PFSK-1 (cell line): ENCODE results near the gene RNU5B-1.

Source experiments
- FOXP2 ChIP-seq: optimal IDR thresholded peaks from 2 replicates; pipeline ENCODE3; 2011; ENCODE audit warnings: borderline replicate concordance, control low read depth, inconsistent platforms; ENCODE audit not compliant: insufficient read depth; ENCODE audit errors: extremely low read length, extremely low read depth
- POLR2AphosphoS5 ChIP-seq: IDR thresholded peaks from 2 replicates; pipeline ENCODE4 v1.6.1; 2012; ENCODE audit warnings: low read depth, mild to moderate bottlenecking, control low read depth, low read length, moderate library complexity
- SIN3A ChIP-seq: IDR thresholded peaks from 2 replicates; pipeline ENCODE4 v1.6.1; 2012; ENCODE audit warnings: mild to moderate bottlenecking, low read length, moderate library complexity, borderline replicate concordance; ENCODE audit not compliant: insufficient read depth
- TAF1 ChIP-seq: IDR thresholded peaks from 2 replicates; pipeline ENCODE4 v1.6.1; 2012; ENCODE audit warnings: low read length, control low read depth, borderline replicate concordance; ENCODE audit not compliant: insufficient read depth
- TF ChIP-seq, protein P1 (sequence below), 2 experiments: IDR thresholded peaks; 2 replicates each; pipeline versions ENCODE4 v1.6.1 to v1.8.0; 2011 to 2012; ENCODE audit warnings: low read depth in 2 of 2, low read length in 2 of 2, control low read depth in 1 of 2, inconsistent platforms in 1 of 2, mild to moderate bottlenecking in 1 of 2, moderate library complexity in 1 of 2; ENCODE audit not compliant: insufficient read depth in 1 of 2

Gene RNU5B-1

DNA sequence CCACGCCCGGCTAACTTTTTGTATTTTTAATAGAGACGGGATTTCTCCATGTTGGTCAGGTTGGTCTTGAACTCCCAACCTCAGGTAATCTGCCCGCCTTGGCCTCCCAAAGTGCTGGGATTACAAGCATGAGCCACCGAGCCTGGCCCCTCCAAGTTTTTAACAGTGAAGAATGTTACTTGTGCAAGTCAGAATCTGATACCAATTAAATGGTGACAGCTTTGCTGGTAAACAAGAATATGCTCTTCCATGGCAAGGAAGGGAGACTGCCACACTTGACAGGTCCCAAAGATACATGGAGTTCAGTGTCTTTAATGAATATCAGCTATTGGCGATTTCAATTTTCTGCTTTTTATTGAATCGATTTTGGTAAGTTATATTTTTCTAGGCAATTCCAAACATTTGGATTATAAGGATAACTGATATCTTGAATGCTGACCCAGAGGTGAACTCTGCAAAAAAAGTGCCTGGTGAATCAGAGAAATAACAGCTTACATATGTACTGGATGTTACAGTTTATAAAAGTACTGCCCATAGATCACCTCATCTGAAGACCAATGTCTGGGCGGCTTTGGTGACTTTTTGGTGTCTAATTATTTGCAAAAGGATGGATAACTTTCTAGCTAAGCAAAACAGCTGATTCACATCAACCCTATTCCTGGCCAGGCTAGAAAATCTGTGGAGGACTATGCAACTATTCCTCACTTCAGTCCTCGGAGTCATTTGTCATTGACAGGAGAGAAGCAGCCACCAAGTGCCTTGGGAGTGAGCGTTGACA, 19.0 kb upstream of the RNU5B-1 start:
- TF ChIP-seq FOXP2 = no peak
- no peak for TF ChIP-seq TAF1
- TF ChIP-seq POLR2AphosphoS5 = no peak
- TF ChIP-seq, protein P1, sequence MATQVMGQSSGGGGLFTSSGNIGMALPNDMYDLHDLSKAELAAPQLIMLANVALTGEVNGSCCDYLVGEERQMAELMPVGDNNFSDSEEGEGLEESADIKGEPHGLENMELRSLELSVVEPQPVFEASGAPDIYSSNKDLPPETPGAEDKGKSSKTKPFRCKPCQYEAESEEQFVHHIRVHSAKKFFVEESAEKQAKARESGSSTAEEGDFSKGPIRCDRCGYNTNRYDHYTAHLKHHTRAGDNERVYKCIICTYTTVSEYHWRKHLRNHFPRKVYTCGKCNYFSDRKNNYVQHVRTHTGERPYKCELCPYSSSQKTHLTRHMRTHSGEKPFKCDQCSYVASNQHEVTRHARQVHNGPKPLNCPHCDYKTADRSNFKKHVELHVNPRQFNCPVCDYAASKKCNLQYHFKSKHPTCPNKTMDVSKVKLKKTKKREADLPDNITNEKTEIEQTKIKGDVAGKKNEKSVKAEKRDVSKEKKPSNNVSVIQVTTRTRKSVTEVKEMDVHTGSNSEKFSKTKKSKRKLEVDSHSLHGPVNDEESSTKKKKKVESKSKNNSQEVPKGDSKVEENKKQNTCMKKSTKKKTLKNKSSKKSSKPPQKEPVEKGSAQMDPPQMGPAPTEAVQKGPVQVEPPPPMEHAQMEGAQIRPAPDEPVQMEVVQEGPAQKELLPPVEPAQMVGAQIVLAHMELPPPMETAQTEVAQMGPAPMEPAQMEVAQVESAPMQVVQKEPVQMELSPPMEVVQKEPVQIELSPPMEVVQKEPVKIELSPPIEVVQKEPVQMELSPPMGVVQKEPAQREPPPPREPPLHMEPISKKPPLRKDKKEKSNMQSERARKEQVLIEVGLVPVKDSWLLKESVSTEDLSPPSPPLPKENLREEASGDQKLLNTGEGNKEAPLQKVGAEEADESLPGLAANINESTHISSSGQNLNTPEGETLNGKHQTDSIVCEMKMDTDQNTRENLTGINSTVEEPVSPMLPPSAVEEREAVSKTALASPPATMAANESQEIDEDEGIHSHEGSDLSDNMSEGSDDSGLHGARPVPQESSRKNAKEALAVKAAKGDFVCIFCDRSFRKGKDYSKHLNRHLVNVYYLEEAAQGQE (IDR thresholded peaks at IDR 0.05; ENCODE audit: insufficient read depth in 1 of 2, low read depth in 2 of 2, low read length in 2 of 2) = no peak
- no peak for TF ChIP-seq SIN3A

DNA sequence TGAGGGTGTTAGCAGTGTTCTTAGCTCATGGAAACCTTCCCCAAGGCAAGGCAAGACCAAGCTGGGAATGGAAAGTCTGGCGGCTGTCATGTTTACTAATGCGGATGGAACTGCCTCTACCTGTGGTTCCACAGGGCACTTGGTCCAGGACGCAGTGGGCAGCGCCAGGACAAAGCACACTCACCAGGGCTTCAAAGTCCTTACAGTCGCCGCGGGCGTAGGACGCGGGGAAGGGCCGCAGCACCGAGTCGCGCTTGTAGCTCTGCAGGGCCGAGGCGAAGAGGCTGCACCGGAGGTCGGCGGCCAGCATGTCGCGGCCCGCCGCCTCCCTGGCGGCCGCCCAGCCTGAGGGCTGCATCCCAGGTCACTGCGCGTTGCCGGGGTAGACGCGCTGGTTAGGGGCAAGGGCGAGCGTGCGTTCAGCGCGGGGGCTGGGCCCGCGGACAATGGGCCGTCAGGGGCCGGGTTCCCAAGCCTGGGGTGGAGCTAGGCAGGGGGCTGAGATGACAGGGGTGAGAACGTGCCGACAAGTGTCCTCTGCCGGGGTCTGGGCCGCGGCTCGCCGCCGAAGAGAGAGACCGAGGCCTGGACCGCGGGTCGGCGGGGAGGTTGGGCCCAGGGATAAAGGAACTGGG, 18.3 kb upstream of the RNU5B-1 start:
- no peak for TF ChIP-seq SIN3A
- TF ChIP-seq, protein P1 (IDR thresholded peaks at IDR 0.05; ENCODE audit: insufficient read depth in 1 of 2, low read depth in 2 of 2, low read length in 2 of 2) = no peak
- TF ChIP-seq FOXP2 = peak; percentile 11
- no peak for TF ChIP-seq POLR2AphosphoS5
- TF ChIP-seq TAF1 = no peak

GRCh38 chr15:65286704-65287519, 17.6 kb upstream of the RNU5B-1 start, which contains the start of gene PARP16:
Gene PARP16, minus strand, starts transcription at chr15:65286883. Its CDS starts 457 bp downstream, at chr15:65286426.
- TF ChIP-seq FOXP2 (peak; percentile 24), POLR2AphosphoS5 (peak; percentile 48; the same call in 1 of the 2 replicates), SIN3A (peak; percentile 41; the same call in 1 of the 2 replicates), TAF1 (no peak)
- TF ChIP-seq, protein P1 (IDR thresholded peaks at IDR 0.05; ENCODE audit: insufficient read depth in 1 of 2, low read depth in 2 of 2, low read length in 2 of 2) = no peak

- no peak for TF ChIP-seq POLR2AphosphoS5
Measured at GRCh38 chr15:65287520-65287855, 17.0 kb upstream of the RNU5B-1 start.

- no peak for TF ChIP-seq POLR2AphosphoS5
- TF ChIP-seq SIN3A = no peak
- TF ChIP-seq TAF1 = no peak
- TF ChIP-seq, protein P1 (IDR thresholded peaks at IDR 0.05; ENCODE audit: insufficient read depth in 1 of 2, low read depth in 2 of 2, low read length in 2 of 2) = no peak
- no peak for TF ChIP-seq FOXP2
Measured at GRCh38 chr15:65289261-65289854, 15.1 kb upstream of the RNU5B-1 start.
